HG03135 (cell line): Measurements from ENCODE around the gene DGCR8.

Experiments
- ATAC-seq: cut with Tn5 transposase; IDR thresholded peaks from one replicate; pipeline ENCODE4 v1.9.1; 2021; ENCODE audit warnings: mild to moderate bottlenecking, moderate library complexity; ENCODE audit not compliant: unreplicated experiment

DGCR8 gene

DNA sequence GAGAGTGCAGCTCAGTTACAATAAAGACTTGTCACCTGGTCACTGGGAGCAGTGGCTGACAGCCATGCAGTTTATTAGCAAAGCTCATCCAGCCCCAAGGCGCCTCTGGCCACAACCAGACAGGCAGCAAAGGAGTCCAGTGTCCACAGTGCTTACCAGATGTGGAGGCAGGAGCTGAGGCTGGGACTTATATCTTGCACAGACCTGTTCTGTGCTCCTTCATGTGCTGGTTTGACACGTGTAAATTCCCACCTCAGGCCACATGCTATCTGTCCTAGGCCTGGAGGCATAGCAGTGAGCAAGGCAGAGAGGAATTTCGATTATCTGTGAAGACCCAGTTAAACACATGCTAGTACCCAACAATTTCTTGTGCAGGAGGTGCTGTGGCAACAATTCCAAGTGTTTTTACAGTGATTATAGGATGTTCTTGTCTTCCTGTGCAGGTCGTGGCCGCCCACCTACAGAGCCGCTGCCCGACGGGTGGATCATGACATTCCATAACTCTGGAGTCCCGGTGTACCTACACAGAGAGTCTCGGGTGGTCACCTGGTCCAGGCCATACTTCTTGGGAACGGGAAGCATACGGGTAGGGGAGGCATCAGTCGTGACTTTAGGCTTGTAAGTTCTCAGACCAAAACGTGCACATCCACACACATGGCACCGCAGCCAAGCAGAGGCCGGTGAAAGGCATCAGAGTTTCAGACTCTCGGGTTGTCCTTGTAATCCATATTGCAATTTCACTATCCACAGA lies 9.4 kb downstream of the DGCR8 start:
- ATAC-seq: no peak

- no peak for ATAC-seq
Measured at GRCh38 chr22:20089977-20090729, 10.1 kb downstream of the DGCR8 start.

- no peak for ATAC-seq
Measured at GRCh38 chr22:20090730-20091240, 10.7 kb downstream of the DGCR8 start.

DNA sequence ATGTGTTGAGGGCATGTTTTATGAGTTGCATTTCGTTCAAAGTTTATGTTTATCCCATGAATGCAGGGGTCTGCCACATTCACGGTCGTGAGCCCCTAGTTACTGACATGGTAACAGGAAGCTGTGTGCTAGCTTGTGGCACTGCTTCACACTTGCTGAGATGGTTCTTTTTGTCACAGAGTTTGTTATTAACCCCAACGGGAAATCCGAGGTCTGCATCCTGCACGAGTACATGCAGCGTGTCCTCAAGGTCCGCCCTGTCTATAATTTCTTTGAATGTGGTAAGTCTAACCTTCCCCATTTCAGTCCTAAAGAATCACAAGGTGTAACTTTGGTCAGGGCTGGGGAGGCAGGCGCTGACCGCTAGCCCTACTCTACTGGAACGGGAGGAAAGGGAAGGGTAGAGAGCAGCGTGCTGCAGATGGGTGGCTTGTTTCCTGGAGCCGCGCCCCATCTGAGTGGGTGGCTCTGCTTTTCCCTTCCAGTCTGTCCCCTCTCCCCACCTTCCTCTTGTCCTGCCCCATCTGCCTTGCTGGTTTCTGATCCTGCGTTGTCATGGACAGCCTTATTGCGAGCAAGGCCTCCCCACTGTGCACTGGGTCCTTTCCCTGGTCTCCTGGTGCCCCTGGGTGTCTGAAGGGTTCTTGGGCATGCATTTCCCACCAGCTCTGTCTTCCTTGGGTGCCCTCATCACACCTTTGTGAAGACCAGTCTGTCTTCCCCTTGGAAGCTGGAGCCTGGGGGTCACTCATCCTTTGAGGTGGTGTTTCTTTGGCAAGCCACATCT lies 11.8 kb downstream of the DGCR8 start:
- ATAC-seq: no peak

DNA sequence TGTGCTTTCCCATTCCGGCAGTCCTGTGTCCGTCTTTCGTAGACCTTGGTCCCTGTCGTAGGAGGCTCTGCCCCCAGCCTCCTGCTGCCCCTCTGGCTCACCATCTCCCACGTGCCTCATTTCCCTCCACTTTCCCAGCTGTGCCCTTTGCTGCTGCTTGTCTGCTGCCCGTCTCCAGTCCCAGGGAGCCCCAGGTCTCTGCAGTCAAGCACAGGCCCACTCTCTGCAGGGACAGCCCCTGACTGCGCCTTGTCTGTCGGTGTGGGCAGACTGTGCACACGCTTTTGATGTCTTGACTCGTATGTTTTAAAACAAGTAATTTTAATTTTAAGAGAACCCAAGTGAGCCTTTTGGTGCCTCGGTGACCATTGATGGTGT lies 12.4 kb downstream of the DGCR8 start:
- no peak for ATAC-seq

DNA sequence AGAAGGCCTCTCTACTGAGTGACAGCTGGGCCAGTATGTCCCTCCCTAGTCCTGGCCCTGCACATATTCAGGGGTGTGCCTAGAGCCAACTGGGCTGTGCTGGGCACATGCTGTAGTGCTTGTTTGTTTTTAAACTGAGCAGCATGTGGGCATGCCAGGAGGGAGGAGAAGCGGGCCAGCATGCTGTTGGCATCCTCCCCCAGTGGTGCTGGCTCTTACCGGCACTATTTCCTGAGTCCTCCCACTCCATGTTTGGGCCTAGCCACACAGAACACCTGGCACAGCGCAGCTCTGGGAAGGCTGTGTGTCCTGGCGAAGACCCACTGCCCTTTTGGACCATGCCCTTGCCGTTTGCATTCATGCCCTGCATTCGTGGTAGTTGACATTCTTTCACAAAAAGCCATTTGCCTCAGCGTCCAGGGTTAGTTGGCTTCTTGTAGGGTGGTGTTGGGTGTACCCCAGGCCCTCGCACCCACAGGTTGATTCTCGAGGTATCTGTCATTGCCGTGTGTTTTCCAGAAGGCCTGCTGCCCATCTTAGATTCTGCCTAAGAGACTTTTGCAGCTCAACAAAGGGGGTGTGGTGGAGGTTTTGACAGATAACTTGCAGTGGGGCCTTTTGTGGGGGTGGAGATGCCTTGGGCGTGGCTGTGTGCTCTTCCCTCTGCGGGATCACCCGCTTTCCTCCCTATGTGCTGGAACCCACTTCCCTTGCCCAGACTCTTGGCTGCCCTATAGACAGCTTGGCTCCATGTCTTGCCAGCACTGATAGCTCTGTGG lies 13.6 kb downstream of the DGCR8 start:
- ATAC-seq: no peak

DNA sequence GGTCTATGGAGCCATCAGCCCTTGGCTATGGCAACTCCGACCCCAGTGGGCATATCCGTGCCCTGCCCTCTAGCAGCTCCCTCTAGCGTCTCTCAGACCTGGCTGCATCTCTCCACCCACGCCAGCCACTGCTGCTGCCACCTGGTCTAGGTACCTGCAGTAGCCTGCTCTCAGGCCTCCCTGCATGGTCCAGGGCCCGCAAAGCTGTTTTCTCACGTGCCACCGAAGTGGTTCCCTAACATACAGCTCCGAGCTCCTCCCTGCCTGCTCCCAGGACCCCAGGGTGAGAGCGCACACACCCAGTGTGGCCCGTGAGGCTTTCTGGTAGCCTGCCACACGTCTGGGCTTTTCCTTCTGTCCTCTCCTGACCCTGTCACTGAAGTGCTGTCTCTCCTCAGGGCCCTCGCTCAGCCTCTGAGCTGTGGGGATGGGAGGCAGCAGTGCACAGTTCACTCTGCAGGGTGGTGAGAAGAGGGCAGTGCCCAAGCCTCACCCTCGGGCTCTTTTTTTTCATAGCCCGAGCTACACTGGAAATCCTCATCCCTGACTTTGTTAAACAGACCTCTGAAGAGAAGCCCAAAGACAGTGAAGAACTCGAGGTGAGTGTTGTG lies 14.3 kb downstream of the DGCR8 start:
- no peak for ATAC-seq

- ATAC-seq: no peak
Measured at GRCh38 chr22:20095521-20095920, 15.5 kb downstream of the DGCR8 start.

- no peak for ATAC-seq
Measured at GRCh38 chr22:20096574-20097420, 16.8 kb downstream of the DGCR8 start.

- ATAC-seq: no peak
Measured at GRCh38 chr22:20099099-20099711, 19.2 kb downstream of the DGCR8 start.

- no peak for ATAC-seq
Measured at GRCh38 chr22:20101638-20102037, 21.6 kb downstream of the DGCR8 start.

- ATAC-seq: no peak
Measured at GRCh38 chr22:20102203-20102780, 22.3 kb downstream of the DGCR8 start.

DNA sequence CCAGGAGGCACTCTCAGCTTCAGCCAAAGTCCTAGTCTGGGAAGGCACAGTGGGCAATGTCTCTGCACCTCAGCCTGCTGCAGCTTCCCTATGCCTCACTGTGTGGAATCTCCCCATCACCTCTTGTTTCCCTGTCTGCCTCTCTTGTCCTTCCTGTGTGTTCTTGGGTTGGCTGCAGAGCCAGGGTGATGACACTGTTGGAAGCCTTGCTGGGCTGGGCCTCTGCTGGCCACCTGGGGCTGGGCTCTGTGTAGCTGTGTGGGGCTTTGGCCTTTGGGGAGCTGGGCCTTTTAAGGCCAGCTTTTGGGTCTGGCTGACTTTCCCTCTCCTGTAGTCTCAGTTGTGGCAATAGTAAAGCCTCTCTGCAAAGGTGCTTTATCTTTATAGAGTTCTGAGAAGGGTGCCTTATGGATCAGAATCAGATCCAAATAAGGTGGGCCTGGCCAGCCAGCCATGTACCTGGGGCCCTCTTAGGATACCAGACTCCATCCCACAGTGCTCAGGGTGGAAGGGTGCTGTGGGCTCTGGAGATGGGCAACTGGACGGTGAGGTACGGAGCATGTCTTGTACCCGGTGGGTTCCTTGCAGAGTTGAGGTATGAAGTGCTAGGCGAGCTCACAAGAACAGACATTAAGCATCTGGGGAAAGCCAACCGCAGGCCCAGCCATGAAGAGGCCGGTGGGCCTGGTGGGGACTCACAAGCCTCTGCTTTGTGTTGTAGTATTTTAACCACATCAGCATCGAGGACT lies 25.6 kb downstream of the DGCR8 start:
- no peak for ATAC-seq

DNA sequence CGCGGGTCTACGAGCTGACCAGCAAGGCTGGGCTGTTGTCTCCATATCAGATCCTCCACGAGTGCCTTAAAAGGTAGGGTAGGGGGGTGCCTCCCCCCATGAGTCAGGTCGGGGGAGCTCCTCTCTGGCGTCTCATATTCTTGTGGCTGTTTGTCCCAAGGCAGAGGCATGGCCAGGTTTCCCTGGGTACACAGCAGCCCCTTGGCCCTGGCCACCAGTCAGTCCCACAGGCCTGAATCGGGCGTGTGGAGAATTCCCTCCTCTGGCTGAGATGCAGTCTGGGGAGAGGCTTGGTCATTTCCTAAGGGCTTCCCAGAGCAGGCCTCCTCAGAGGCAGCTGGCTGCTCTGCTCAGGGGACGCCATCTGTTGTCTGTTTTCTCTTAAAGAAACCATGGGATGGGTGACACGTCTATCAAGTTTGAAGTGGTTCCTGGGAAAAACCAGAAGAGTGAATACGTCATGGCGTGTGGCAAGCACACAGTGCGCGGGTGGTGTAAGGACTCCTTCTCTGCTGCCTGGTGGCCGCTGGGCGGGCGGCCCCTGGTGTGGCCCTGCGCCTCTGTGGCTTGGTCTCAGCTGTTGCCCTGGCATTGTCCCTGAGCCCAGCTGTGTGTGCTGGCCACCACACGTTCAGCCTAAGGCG lies 26.3 kb downstream of the DGCR8 start:
- ATAC-seq: no peak

DNA sequence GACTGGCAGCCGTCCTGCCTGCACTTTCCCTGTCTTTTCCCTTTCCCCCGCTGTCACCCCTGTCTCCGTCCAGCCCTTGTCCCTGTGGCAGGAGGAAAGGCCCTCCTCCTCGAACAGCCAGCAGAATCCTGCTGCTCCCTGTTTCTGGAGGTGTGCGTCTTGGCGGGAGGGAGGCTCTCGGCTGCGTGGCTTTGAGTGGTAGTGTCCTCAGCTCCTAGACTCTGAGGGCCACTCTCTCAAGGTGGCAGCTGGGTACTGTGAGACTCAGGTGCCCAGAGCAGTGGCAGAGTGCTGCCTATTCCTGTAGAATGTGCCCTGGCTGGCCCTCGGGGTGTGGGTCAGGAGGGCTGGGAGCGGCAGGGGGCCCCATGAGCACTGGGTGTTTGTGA lies 26.8 kb downstream of the DGCR8 start:
- no peak for ATAC-seq

GRCh38 chr22:20107471-20107901 lies 27.4 kb downstream of the DGCR8 start:
- no peak for ATAC-seq
